Measurements from ENCODE around the gene GDF9. TPM values are rescaled to one million over a fixed set of nuclear protein-coding genes. Genes with fewer than 3 reads are reported as not detected.

The GDF9 gene
- total RNA-seq, 1 experiment from 2014 or later, result 1.4 TPM

DNA sequence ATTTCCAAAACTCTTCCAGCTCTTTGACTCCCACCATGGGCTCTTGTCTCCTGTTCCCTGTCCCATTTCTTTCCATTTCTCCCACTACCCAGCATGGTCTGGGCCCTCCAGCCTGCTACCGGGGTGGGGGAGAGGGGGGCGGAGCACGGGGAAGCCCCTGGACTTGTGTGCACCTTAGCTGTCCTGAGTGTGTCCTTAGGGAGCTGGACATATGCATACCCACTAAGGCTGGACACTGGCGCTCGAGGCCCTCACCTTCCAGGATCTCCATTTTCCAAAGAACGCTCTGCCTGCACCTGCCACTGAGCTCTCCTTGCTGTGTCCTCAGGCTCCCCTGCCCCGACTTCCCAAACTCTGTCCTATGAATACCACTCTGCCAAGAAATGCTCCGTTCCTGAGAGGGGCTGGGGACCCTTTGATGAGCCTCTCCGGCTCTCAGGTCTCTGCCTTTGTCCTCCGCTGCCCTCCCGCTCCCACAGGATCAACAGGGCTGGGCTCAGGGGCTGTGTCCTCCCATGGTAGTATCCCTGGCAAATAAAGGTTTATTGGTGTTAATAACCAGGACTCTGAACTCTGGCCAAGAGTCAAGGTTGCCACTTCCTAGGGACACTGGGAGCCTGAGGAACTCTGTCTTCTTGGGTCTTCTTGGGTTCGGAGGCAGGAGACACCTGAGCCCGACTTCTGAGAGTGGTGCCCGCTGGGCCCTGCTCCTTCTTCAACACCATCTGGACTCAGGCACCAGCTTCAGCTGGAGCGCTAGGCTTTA lies 35.0 kb downstream of the GDF9 start:
- no peak for DNase-seq
- TF ChIP-seq EZH2 (IDR thresholded peaks at IDR 0.05; ENCODE audit: low read depth), result no peak
- TF ChIP-seq, protein P1, sequence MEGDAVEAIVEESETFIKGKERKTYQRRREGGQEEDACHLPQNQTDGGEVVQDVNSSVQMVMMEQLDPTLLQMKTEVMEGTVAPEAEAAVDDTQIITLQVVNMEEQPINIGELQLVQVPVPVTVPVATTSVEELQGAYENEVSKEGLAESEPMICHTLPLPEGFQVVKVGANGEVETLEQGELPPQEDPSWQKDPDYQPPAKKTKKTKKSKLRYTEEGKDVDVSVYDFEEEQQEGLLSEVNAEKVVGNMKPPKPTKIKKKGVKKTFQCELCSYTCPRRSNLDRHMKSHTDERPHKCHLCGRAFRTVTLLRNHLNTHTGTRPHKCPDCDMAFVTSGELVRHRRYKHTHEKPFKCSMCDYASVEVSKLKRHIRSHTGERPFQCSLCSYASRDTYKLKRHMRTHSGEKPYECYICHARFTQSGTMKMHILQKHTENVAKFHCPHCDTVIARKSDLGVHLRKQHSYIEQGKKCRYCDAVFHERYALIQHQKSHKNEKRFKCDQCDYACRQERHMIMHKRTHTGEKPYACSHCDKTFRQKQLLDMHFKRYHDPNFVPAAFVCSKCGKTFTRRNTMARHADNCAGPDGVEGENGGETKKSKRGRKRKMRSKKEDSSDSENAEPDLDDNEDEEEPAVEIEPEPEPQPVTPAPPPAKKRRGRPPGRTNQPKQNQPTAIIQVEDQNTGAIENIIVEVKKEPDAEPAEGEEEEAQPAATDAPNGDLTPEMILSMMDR (conservative IDR thresholded peaks at IDR 0.05), result no peak
- H3K9me2 ChIP-seq (ENCODE audit: insufficient read depth), result no peaks in the 10 kb centered on the region
- intact Hi-C loops (cut with micrococcal nuclease; ENCODE audit: unreplicated experiment), result no loop called here
- CTCF ChIA-PET, result interaction anchor here (0.7 to 1.0 kb wide), 2 partner anchors 14 to 34 kb away, joined by 3 to 5 read pairs; partner anchors contain the start of gene GDF9
- POLR2A ChIA-PET (ENCODE audit: unreplicated experiment), result interaction anchor here (0.5 to 0.6 kb wide), 3 partner anchors 133 to 333 kb away, joined by 3 to 4 read pairs (median 4); no protein-coding TSS in a partner anchor
- H4K20me1 ChIP-seq (ENCODE audit: insufficient read depth), result no peaks in the 10 kb centered on the region; the same call in 1 of the 2 replicates
- TSS peak; percentile 73 for BruUV-seq (replicated peaks)
- peaks cover 17% of the 10 kb centered on the region for H3K79me2 ChIP-seq (ENCODE audit: low read depth)
- H3K4me1 ChIP-seq (replicated peaks; ENCODE audit: insufficient read depth), result peaks cover 17% of the 10 kb centered on the region
- H3K4me3 ChIP-seq, result peak overlapping the region; percentile 83; the same call in 1 of the 2 replicates
- H3K4me2 ChIP-seq, result peak overlapping the region; percentile 90
- no peaks in the 10 kb centered on the region for H3K9me3 ChIP-seq (ENCODE audit: insufficient read depth, low read depth)
- H2AFZ ChIP-seq, result peak overlapping the region; percentile 89
- H3K36me3 ChIP-seq (ENCODE audit: low read depth), result no peaks in the 10 kb centered on the region
- H3K27me3 ChIP-seq (ENCODE audit: insufficient read depth, low read depth), result no peaks in the 10 kb centered on the region
- peak overlapping the region; percentile 42; the same call in 1 of the 2 replicates for H3K27ac ChIP-seq
- no peaks in the 10 kb centered on the region for H3F3A ChIP-seq (ENCODE audit: insufficient read depth, low read depth)

DNA sequence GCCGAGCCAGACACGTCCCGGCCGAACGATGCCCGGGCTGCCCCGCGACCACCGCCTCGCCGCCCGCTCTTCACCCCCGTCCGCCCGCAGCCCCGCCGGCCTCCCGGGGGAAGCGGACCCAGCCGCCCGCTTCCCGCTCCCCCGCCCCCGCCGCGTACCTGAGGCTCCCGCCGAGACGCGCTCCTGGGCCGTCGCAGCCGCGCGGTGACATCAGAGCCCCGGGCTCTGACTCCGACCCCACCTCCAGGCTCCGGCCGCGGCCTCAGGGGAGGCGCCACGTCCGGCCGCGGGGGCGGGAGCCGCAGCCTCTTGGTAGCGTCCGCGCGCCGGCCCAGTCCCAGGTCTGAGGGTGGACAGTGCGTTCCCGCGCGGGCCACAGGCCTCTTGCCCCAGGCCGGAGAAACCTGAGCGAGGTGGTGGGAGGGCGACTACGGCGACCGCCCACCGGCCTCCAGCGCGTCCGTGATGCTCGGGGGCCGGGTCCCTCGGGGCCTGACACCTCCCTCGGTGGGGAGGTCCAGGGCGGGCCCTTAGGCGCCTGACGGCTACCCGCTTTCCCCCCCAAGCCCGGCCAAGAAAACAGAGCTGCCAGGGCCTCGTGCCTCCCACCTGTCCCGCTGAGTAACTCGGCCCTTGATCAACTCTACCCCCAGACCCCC lies 35.7 kb downstream of the GDF9 start, which contains the start of gene SHROOM1:
Gene SHROOM1, minus strand, starts transcription at position 212 of the 659 bp plus-strand sequence. CDS start 4,507 bp downstream, outside the sequence.
- Histone ChIP-seq H3K4me1 (replicated peaks; ENCODE audit: insufficient read depth) (peaks cover 14% of the 10 kb centered on the region; the same call in 1 of the 2 replicates), H2AFZ (peak within 1 kb of the TSS; percentile 89)
- TF ChIP-seq, protein P1 (conservative IDR thresholded peaks at IDR 0.05), result no peak
- TF ChIP-seq EZH2 (IDR thresholded peaks at IDR 0.05; ENCODE audit: low read depth), result no peak

More for the DNA sequence above, 35.7 kb downstream of the GDF9 start, which contains the start of gene SHROOM1:
- Histone ChIP-seq H3F3A (ENCODE audit: insufficient read depth, low read depth) (no peaks in the 10 kb centered on the region), H3K4me3 (peak within 1 kb of the TSS; percentile 83), H3K9me2 (ENCODE audit: insufficient read depth) (no peaks in the 10 kb centered on the region), H4K20me1 (ENCODE audit: insufficient read depth) (no peaks in the 10 kb centered on the region; the same call in 1 of the 2 replicates), H3K27ac (peak within 1 kb of the TSS; percentile 42; the same call in 1 of the 2 replicates), H3K4me2 (peak within 1 kb of the TSS; percentile 90), H3K27me3 (ENCODE audit: insufficient read depth, low read depth) (no peaks in the 10 kb centered on the region), H3K9me3 (ENCODE audit: insufficient read depth, low read depth) (no peaks in the 10 kb centered on the region), H3K36me3 (ENCODE audit: low read depth) (no peaks in the 10 kb centered on the region), H3K79me2 (ENCODE audit: low read depth) (peaks cover 17% of the 10 kb centered on the region)
- DNase-seq, result peak; percentile 68 to 84
- intact Hi-C loops (cut with micrococcal nuclease; ENCODE audit: unreplicated experiment), result loop anchor here (1.0 kb wide), 2 partner anchors 36 to 53 kb away; partner anchors contain the start of genes GDF9 and UQCRQ
- BruUV-seq (replicated peaks), result no TSS peak
- CTCF ChIA-PET, result interaction anchor here (0.7 to 2.4 kb wide), 4 partner anchors 10 to 360 kb away, joined by 3 to 8 read pairs (median 4); partner anchors contain the start of gene GDF9
- POLR2A ChIA-PET (ENCODE audit: unreplicated experiment), result interaction anchor here (0.5 to 0.6 kb wide), 3 partner anchors 46 to 332 kb away, joined by 3 to 10 read pairs (median 4); no protein-coding TSS in a partner anchor

All from PC-9 (cell line).